Thyroid gland (tissue), 4 donors: ENCODE results near the gene CHRNB2. TPM values are rescaled to one million over a fixed set of nuclear protein-coding genes. Genes with fewer than 3 reads are reported as not detected.
A peak's percentile ranks its signal among the peaks of the same experiment; 100 is the strongest.

Experiments used
- DNase-seq, 2 donors: peaks; one replicate each; pipeline ENCODE4 v3.0.0-alpha.2; 2019
- H3K27ac ChIP-seq, 3 donors: fragments of 200-600 bp; sonication (generic); 1 replicate in 2 of 3; 2 replicates in 1 of 3; pipeline ENCODE4 v1.5.1; 2016 to 2019; ENCODE audit warnings: mild to moderate bottlenecking in 1 of 3, moderate library complexity in 1 of 3
- H3K27me3 ChIP-seq: fragments of 200-600 bp; sonication (generic); one replicate; pipeline ENCODE4 v1.5.1; 2019
- H3K36me3 ChIP-seq, 2 donors: fragments of 200-600 bp; sonication (generic); one replicate each; pipeline ENCODE4 v1.5.1; 2016 to 2019
- H3K4me1 ChIP-seq, 2 donors: fragments of 200-600 bp; sonication (generic); one replicate each; pipeline ENCODE4 v1.5.1; 2017 to 2019
- H3K4me3 ChIP-seq, 3 donors: fragments of 200-600 bp; sonication (generic); replicated peaks in 1 of 3; 1 replicate in 2 of 3; 2 replicates in 1 of 3; pipeline ENCODE4 v1.5.1; 2016; ENCODE audit warnings: mild to moderate bottlenecking in 1 of 3
- H3K9me3 ChIP-seq: fragments of 200-600 bp; sonication (generic); one replicate; pipeline ENCODE4 v1.5.1; 2017
- POLR2A ChIP-seq, 2 donors: fragments of 450-650 bp; IDR thresholded peaks; one replicate each; pipeline ENCODE4 v1.6.1; 2017; ENCODE audit warnings: antibody characterized with exemption in 2 of 2, mild to moderate bottlenecking in 2 of 2, moderate library complexity in 1 of 2
- WGBS, 2 donors: methylation state at CpG; one replicate each; pipeline ENCODE4 v1.1.5; 2017; 5-methylcytosine and 5-hydroxymethylcytosine counted together
- intact Hi-C: fragments of 100-400 bp; cut with DNase I; formaldehyde crosslinking; loops from one replicate; pipeline ENCODE4 v1.15.1; 2023
- total RNA-seq, 4 donors: library from RNA; depleted of rRNA; stranded (reverse); fragments of >200 nt; gene quantifications; one replicate each; pipeline ENCODE4 v1.2.3, GENCODE V29; 2016
- TF ChIP-seq, protein P1 (sequence below), 6 experiments: fragments of 200-600 bp in 3 of 6; fragments of 450-650 bp in 3 of 6; sonication (generic) in 3 of 6; IDR thresholded peaks; one replicate each; pipeline ENCODE4 v1.5.1; 2016 to 2019; ENCODE audit warnings: antibody characterized with exemption in 6 of 6, mild to moderate bottlenecking in 2 of 6, inconsistent platforms in 1 of 6, moderate library complexity in 1 of 6

The CHRNB2 gene
- total RNA-seq, 4 donors from 2014 or later = 0.73 TPM; not detected in 3

GRCh38 chr1:154599658-154600057 is 32.1 kb downstream of the CHRNB2 start:
- H3K9me3 ChIP-seq = no peaks in the 10 kb centered on the region
- peaks cover 47 to 52% of the 10 kb centered on the region in 2 donors for H3K36me3 ChIP-seq
- peaks cover 0 to 30% of the 10 kb centered on the region in 2 donors for H3K4me1 ChIP-seq
- intact Hi-C loops = no loop called here
- no peaks in the 10 kb centered on the region for H3K27me3 ChIP-seq
- 74 to 84% methylated on average over 3 of the region's 3 CpGs for WGBS, 2 donors
- TF ChIP-seq, protein P1, sequence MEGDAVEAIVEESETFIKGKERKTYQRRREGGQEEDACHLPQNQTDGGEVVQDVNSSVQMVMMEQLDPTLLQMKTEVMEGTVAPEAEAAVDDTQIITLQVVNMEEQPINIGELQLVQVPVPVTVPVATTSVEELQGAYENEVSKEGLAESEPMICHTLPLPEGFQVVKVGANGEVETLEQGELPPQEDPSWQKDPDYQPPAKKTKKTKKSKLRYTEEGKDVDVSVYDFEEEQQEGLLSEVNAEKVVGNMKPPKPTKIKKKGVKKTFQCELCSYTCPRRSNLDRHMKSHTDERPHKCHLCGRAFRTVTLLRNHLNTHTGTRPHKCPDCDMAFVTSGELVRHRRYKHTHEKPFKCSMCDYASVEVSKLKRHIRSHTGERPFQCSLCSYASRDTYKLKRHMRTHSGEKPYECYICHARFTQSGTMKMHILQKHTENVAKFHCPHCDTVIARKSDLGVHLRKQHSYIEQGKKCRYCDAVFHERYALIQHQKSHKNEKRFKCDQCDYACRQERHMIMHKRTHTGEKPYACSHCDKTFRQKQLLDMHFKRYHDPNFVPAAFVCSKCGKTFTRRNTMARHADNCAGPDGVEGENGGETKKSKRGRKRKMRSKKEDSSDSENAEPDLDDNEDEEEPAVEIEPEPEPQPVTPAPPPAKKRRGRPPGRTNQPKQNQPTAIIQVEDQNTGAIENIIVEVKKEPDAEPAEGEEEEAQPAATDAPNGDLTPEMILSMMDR (IDR thresholded peaks at IDR 0.05) = no peak
- TF ChIP-seq POLR2A (IDR thresholded peaks at IDR 0.05) = no peak
- no peak overlapping the region for H3K27ac ChIP-seq
- DNase-seq = no peak
- no peak overlapping the region for H3K4me3 ChIP-seq

- Histone ChIP-seq H3K9me3 (no peaks in the 10 kb centered on the region), H3K27ac (no peak overlapping the region), H3K36me3 (peaks cover 18 to 19% of the 10 kb centered on the region in 2 donors), H3K27me3 (no peaks in the 10 kb centered on the region), H3K4me3 (no peak overlapping the region), H3K4me1 (peaks cover 14 to 49% of the 10 kb centered on the region in 2 donors)
- intact Hi-C loops = no loop called here
- WGBS, 2 donors = 79 to 83% methylated on average over 2 of the region's 2 CpGs
- no peak for TF ChIP-seq POLR2A (IDR thresholded peaks at IDR 0.05)
- TF ChIP-seq, protein P1 (IDR thresholded peaks at IDR 0.05) = no peak
- DNase-seq = no peak
Measured at GRCh38 chr1:154603317-154603716, 35.7 kb downstream of the CHRNB2 start.

DNA sequence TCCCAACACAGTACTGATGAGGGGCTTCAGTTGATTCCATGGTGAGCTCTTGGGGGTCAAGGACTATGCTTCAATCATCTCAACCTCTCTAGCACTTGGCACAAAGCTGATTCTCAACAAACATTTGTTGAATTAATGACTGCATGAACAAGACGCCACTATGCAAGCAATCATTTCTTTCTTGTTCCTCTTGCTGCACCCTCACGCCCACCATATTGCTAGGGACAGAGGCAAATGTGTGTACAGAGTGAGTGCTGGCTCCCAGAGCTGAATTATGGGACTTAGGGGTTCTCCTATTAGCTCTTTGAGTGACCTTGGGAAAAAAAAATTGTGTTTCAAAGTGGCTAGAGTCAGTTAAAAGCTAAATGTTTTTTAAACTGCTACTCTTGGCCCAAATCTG is 38.0 kb downstream of the CHRNB2 start:
- no peaks in the 10 kb centered on the region for H3K9me3 ChIP-seq
- no peak for TF ChIP-seq POLR2A (IDR thresholded peaks at IDR 0.05)
- TF ChIP-seq, protein P1 (IDR thresholded peaks at IDR 0.05) = no peak
- no peak for DNase-seq
- 83% methylated on average over 2 of the region's 2 CpGs for WGBS, 2 donors
- no peak overlapping the region for H3K4me3 ChIP-seq
- no peaks in the 10 kb centered on the region for H3K27me3 ChIP-seq
- H3K27ac ChIP-seq = no peak overlapping the region
- H3K36me3 ChIP-seq = peaks cover 9 to 18% of the 10 kb centered on the region in 2 donors
- peaks cover 18 to 36% of the 10 kb centered on the region in 2 donors for H3K4me1 ChIP-seq
- intact Hi-C loops = no loop called here

DNA sequence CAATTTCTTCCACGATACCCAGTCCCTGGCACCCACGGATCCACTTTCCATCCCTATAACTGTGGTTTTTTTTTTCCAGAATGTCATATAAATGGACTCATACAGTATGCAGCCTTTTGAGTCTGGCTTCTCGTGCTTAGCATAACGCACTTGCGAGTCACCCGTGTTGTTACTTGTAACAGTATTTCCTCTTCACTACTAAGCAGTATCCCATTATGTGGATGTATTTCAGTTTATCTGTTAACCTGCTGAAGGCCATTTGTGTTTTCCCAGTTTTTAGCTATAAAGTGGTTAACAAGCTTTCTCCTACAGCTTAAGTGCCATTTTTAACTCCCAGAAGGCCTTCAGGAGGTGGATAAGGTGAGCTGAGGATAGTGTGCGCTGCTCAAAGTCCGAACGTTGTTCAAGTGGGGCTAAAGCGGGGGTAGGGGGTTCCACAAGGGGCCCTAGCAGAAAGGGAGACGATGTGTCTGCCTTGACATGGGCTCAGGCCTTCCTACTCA is 39.6 kb downstream of the CHRNB2 start:
- Histone ChIP-seq H3K36me3 (peaks cover 0 to 2% of the 10 kb centered on the region in 2 donors), H3K27me3 (no peaks in the 10 kb centered on the region), H3K4me3 (peak overlapping the region; percentile 59 to 85 (median 73)), H3K9me3 (no peaks in the 10 kb centered on the region), H3K4me1 (peaks cover 18 to 34% of the 10 kb centered on the region in 2 donors), H3K27ac (peak overlapping the region; percentile 96 to 97 (median 96))
- DNase-seq = no peak
- WGBS, 2 donors = 7 to 8% methylated on average over 11 of the region's 11 CpGs
- intact Hi-C loops = no loop called here
- TF ChIP-seq, protein P1 (IDR thresholded peaks at IDR 0.05) = no peak
- TF ChIP-seq POLR2A (IDR thresholded peaks at IDR 0.05) = no peak

DNA sequence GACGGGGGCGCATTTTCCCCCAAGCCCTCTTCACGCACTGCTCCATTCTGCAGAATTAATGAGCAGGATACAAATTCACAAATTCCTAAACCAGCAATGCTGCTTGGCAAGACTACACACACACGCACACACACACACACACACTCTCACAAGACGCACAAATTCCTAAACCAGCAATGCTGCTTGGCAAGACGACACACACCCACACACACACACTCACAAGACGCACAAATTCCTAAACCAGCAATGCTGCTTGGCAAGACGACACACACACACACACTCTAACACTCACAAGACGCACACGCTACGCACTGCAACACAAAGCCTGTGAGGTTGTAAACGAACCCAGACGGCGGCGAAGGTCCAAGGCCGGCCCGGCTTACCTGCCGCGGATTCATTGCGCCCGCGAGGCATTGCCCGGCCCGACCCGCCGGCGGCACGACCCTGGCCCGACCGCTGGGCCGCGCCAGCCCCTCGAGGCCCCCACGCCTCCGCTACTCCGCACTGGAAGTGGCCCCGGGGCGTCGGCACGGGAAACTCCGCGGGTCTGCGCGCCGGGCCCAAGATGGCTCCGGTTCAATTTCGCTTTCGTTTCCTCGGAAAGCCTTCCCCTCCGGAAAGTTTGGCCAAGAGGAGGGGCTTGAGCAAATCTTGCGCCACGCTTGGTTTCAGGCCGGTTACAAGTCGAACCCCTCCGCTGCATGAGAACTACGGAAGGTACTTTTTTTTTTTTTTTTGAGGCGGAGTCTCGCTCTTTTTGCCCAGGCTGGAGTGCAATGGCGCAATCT is 40.2 kb downstream of the CHRNB2 start, which contains the start of gene ADAR:
TSS of gene ADAR (minus strand) at position 578 of the 788 bp plus-strand sequence. CDS start at position 398, 180 bp downstream.
- H3K36me3 ChIP-seq = no peaks in the 10 kb centered on the region
- DNase-seq = peak; percentile 91 to 92
- peak in 1 of 2 donors; percentile 69 for TF ChIP-seq POLR2A (IDR thresholded peaks at IDR 0.05)
- TF ChIP-seq, protein P1 (IDR thresholded peaks at IDR 0.05) = no peak
- peak within 1 kb of the TSS; percentile 96 to 97 (median 96) for H3K27ac ChIP-seq
- 0 to 1% methylated on average over 20 to 35 of the region's 59 CpGs for WGBS, 2 donors
- peaks cover 18 to 28% of the 10 kb centered on the region in 2 donors for H3K4me1 ChIP-seq
- no peaks in the 10 kb centered on the region for H3K9me3 ChIP-seq
- H3K27me3 ChIP-seq = no peaks in the 10 kb centered on the region
- intact Hi-C loops = no loop called here
- H3K4me3 ChIP-seq = peak within 1 kb of the TSS; percentile 59 to 85 (median 73)
